Hepatocyte (in vitro differentiated cells): ENCODE measurements around the gene SYNPR. TPM values are rescaled to one million over a fixed set of nuclear protein-coding genes. Genes with fewer than 3 reads are reported as not detected.

Experiments used
- DNase-seq: peaks from one replicate; pipeline ENCODE4 v3.0.0-alpha.2; 2016; ENCODE audit warnings: low spot score
- H2AFZ ChIP-seq: fragments of 200-600 bp; sonication (generic); 2 replicates; pipeline ENCODE4 v1.6.0; 2016; ENCODE audit warnings: antibody characterized with exemption, mild to moderate bottlenecking
- H3K27ac ChIP-seq: fragments of 200-600 bp; sonication (generic); 2 replicates; pipeline ENCODE4 v1.5.1; 2016; ENCODE audit warnings: mild to moderate bottlenecking
- H3K27me3 ChIP-seq: fragments of 200-600 bp; sonication (generic); 2 replicates; pipeline ENCODE4 v1.6.1; 2016
- H3K36me3 ChIP-seq: fragments of 200-600 bp; sonication (generic); replicated peaks from 2 replicates; pipeline ENCODE4 v1.5.1; 2016; ENCODE audit warnings: low read depth; ENCODE audit not compliant: insufficient read depth
- H3K4me1 ChIP-seq: fragments of 200-600 bp; sonication (generic); 2 replicates; pipeline ENCODE4 v1.5.1; 2016; ENCODE audit warnings: mild to moderate bottlenecking, moderate library complexity; ENCODE audit not compliant: insufficient read depth
- H3K4me2 ChIP-seq: fragments of 200-600 bp; sonication (generic); 2 replicates; pipeline ENCODE4 v1.6.0; 2016
- H3K4me3 ChIP-seq: fragments of 200-600 bp; sonication (generic); 2 replicates; pipeline ENCODE4 v1.5.1; 2016; ENCODE audit warnings: mild to moderate bottlenecking
- H3K79me2 ChIP-seq: fragments of 200-600 bp; sonication (generic); 2 replicates; pipeline ENCODE4 v1.6.0; 2017; ENCODE audit warnings: mild to moderate bottlenecking
- H3K9me2 ChIP-seq: fragments of 200-600 bp; sonication (generic); replicated peaks from 2 replicates; pipeline ENCODE4 v1.6.0; 2017; ENCODE audit warnings: mild to moderate bottlenecking; ENCODE audit not compliant: insufficient read depth
- H3K9me3 ChIP-seq: fragments of 200-600 bp; sonication (generic); 2 replicates; pipeline ENCODE4 v1.5.1; 2016; ENCODE audit warnings: low read depth, mild to moderate bottlenecking
- H4K20me1 ChIP-seq: fragments of 200-600 bp; sonication (generic); 2 replicates; pipeline ENCODE4 v1.6.0; 2016; ENCODE audit warnings: mild to moderate bottlenecking; ENCODE audit not compliant: insufficient read depth, poor library complexity, severe bottlenecking
- EZH2 ChIP-seq: fragments of 200-600 bp; sonication (generic); IDR thresholded peaks from 2 replicates; pipeline ENCODE4 v1.6.1; 2016; ENCODE audit warnings: antibody characterized with exemption, mild to moderate bottlenecking, borderline replicate concordance
- EZH2phosphoT487 ChIP-seq: fragments of 200-600 bp; sonication (generic); IDR thresholded peaks from one replicate; pipeline ENCODE4 v1.6.1; 2018; ENCODE audit warnings: antibody characterized with exemption, mild to moderate bottlenecking, low read depth, moderate library complexity; ENCODE audit not compliant: unreplicated experiment, severe bottlenecking
- WGBS: methylation state at CpG from one replicate; pipeline ENCODE4 v1.1.6; 2016; ENCODE audit warnings: low lambda C conversion rate; ENCODE audit errors: missing lambda C conversion rate; 5-methylcytosine and 5-hydroxymethylcytosine counted together
- polyA plus RNA-seq: library from polyadenylated mRNA; unstranded; fragments of >200 nt; fragmentation: Nextera tagmentation; extraction: Ambion mirVana; gene quantifications from 2 replicates; pipeline ENCODE4 v1.2.1, GENCODE V29; 2016
- total RNA-seq: library from RNA; depleted of rRNA; stranded (reverse); fragments of >200 nt; gene quantifications from 2 replicates; pipeline ENCODE4 v1.2.3, GENCODE V29; 2014
- TF ChIP-seq, protein P1 (sequence below): fragments of 200-600 bp; sonication (generic); IDR thresholded peaks from 2 replicates; pipeline ENCODE4 v1.5.1; 2016; ENCODE audit warnings: antibody characterized with exemption, mild to moderate bottlenecking; ENCODE audit not compliant: poor library complexity

The SYNPR gene
- total and polyA plus RNA-seq, 2 experiments from 2014 or later: 0.37 TPM; not detected in 1

DNA sequence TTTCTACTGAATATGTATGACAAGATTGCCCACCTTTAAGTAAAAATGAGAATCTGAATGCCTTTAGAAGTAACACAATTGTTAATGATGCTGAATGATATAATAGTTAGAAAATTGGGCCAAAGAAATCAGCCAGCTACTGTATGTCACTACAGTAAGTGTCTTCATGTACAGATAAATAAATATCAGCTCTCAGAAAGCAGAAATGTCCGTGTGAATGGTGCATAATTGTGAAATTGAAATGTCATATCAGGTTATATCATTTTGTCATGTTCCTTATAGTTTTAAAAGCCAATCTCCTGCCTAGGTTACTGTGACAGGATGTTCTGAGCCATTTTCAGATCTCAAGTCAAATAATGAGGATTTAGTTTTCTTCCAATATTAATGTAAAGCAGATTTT, 283.8 kb downstream of the SYNPR start:
- H3K4me3 ChIP-seq: no peak overlapping the region
- H3K4me2 ChIP-seq: no peak overlapping the region
- H3K9me3 ChIP-seq: no peaks in the 10 kb centered on the region
- H3K36me3 ChIP-seq: no peaks in the 10 kb centered on the region
- H3K79me2 ChIP-seq: no peaks in the 10 kb centered on the region
- no peaks in the 10 kb centered on the region for H3K4me1 ChIP-seq
- no peak for DNase-seq
- no peaks in the 10 kb centered on the region for H4K20me1 ChIP-seq
- no peak overlapping the region for H2AFZ ChIP-seq
- H3K27me3 ChIP-seq: no peaks in the 10 kb centered on the region
- H3K9me2 ChIP-seq: no peaks in the 10 kb centered on the region
- no peak overlapping the region for H3K27ac ChIP-seq
- 40% methylated on average over 1 of the region's 1 CpG for WGBS
- no peak for TF ChIP-seq EZH2phosphoT487
- TF ChIP-seq, protein P1, sequence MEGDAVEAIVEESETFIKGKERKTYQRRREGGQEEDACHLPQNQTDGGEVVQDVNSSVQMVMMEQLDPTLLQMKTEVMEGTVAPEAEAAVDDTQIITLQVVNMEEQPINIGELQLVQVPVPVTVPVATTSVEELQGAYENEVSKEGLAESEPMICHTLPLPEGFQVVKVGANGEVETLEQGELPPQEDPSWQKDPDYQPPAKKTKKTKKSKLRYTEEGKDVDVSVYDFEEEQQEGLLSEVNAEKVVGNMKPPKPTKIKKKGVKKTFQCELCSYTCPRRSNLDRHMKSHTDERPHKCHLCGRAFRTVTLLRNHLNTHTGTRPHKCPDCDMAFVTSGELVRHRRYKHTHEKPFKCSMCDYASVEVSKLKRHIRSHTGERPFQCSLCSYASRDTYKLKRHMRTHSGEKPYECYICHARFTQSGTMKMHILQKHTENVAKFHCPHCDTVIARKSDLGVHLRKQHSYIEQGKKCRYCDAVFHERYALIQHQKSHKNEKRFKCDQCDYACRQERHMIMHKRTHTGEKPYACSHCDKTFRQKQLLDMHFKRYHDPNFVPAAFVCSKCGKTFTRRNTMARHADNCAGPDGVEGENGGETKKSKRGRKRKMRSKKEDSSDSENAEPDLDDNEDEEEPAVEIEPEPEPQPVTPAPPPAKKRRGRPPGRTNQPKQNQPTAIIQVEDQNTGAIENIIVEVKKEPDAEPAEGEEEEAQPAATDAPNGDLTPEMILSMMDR: no peak
- TF ChIP-seq EZH2: no peak

DNA sequence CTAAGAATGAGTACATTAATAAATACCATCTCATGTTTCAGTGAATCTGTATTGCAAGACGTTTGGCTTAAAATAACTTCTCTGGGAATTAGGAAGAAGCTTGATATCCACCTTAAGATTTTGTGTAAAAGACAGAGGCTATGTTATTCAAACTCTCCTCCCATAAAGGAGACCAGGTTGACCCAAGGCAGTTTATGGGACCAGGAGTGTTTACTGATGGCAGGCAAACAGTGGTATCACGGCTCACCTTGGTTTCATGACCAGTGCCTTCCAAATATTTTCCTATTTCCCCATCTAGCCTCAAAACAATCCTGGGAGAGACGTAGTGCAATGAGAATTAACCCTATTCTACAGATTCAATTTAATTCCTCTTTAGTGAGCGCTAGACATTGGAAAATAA, 284.2 kb downstream of the SYNPR start:
- H3K4me3 ChIP-seq: no peak overlapping the region
- TF ChIP-seq EZH2phosphoT487 (no peak), EZH2 (no peak)
- TF ChIP-seq, protein P1: no peak
- no peaks in the 10 kb centered on the region for H3K36me3 ChIP-seq
- H3K4me2 ChIP-seq: no peak overlapping the region
- no peak for DNase-seq
- no peaks in the 10 kb centered on the region for H3K4me1 ChIP-seq
- no peak overlapping the region for H2AFZ ChIP-seq
- H3K79me2 ChIP-seq: no peaks in the 10 kb centered on the region
- H3K27me3 ChIP-seq: no peaks in the 10 kb centered on the region
- no peaks in the 10 kb centered on the region for H4K20me1 ChIP-seq
- WGBS: 33% methylated on average over 4 of the region's 4 CpGs
- H3K9me2 ChIP-seq: no peaks in the 10 kb centered on the region
- H3K9me3 ChIP-seq: no peaks in the 10 kb centered on the region
- H3K27ac ChIP-seq: no peak overlapping the region

DNA sequence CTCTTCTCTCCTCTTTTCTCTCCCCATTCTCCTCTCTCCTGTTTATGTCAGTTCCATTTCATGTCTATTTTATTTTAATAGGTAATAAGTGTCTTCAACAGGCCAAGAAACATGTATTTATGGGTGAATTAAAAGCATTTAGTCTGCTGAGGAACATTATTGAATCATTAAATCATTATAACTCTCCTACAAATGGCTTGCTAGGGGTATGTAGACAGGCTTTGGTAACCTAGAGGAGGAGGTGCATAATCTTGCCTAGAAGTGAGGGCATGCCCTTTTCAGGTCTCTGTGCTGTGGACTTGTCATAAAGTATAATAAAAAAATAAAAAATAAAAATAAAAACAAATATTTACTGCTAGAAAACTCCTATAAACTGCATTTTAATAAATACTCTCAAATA, 285.5 kb downstream of the SYNPR start:
- Histone ChIP-seq H3K4me1 (no peaks in the 10 kb centered on the region), H3K4me2 (no peak overlapping the region), H3K9me2 (no peaks in the 10 kb centered on the region), H3K4me3 (no peak overlapping the region), H4K20me1 (no peaks in the 10 kb centered on the region), H3K9me3 (no peaks in the 10 kb centered on the region), H3K27ac (no peak overlapping the region), H3K79me2 (no peaks in the 10 kb centered on the region), H3K36me3 (no peaks in the 10 kb centered on the region), H3K27me3 (no peaks in the 10 kb centered on the region), H2AFZ (no peak overlapping the region)
- TF ChIP-seq EZH2phosphoT487 (no peak), EZH2 (no peak)
- TF ChIP-seq, protein P1: no peak
- DNase-seq: no peak

DNA sequence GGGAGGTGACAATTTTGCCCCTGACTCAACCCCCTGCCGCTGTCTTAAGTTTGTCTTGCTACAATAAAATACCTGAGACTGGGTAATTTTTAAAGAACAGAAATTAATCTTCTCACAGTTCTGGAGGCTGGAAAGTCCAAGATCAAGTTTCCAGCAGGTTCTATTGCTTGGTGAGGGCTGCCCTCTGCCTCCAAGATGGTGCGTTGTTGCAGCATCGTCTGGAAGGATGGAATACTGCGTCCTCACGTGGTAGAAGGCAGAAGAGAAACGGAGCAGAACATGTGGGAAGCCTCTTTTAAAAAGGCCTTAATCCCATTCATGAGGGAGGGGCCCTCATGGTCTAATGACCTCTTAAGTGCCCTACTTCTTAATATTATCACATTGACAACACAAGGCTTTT, 287.1 kb downstream of the SYNPR start:
- WGBS: 81% methylated on average over 6 of the region's 6 CpGs
- H3K4me2 ChIP-seq: no peak overlapping the region

More for the DNA sequence above, 287.1 kb downstream of the SYNPR start:
- Histone ChIP-seq H3K9me3 (no peaks in the 10 kb centered on the region), H4K20me1 (no peaks in the 10 kb centered on the region), H3K36me3 (no peaks in the 10 kb centered on the region), H2AFZ (no peak overlapping the region), H3K79me2 (no peaks in the 10 kb centered on the region), H3K9me2 (no peaks in the 10 kb centered on the region), H3K4me1 (no peaks in the 10 kb centered on the region), H3K4me3 (no peak overlapping the region), H3K27me3 (no peaks in the 10 kb centered on the region), H3K27ac (no peak overlapping the region)
- TF ChIP-seq, protein P1: no peak
- no peak for TF ChIP-seq EZH2phosphoT487
- no peak for TF ChIP-seq EZH2
- no peak for DNase-seq
